Measurements from ENCODE around the gene METTL4. TPM values are rescaled to one million over a fixed set of nuclear protein-coding genes. Genes with fewer than 3 reads are reported as not detected.

METTL4 gene
- polyA plus RNA-seq, 1 experiment = 6.8 TPM

DNA sequence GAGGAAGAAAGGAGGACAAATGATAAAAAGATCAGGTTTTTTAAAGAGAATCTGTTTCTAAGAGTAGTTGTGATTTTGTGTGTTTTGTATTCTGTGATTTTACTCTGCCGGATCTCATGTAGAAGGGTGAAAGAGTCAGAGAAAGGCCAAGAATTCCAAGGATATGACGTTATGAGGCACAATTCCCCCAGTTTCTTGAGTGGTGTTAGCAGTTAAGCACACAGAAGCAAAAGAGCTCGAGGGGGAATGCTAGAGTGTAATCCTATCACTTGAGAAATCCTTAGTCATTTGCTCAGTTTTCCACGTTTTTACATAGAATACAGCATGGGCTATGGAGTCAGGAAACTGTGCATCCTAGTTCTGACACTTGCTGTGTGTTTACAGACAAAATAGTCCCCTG lies 34.8 kb downstream of the METTL4 start:
- Histone ChIP-seq H3K4me3 (ENCODE audit: low read depth, low read length) (no peak overlapping the region), H3K36me3 (ENCODE audit: control insufficient read depth, insufficient read depth, low read length) (no peaks in the 10 kb centered on the region), H3K27me3 (ENCODE audit: control insufficient read depth, insufficient read depth, low read length) (no peaks in the 10 kb centered on the region)
- CTCF ChIA-PET = interaction anchor here (1.6 to 1.7 kb wide), 2 partner anchors 11 to 432 kb away, joined by 6 read pairs; no protein-coding TSS in a partner anchor
- POLR2A ChIA-PET = no interaction called here
- DNase-seq (ENCODE audit: low read depth) = peak; percentile 80
- TF ChIP-seq, protein P1, sequence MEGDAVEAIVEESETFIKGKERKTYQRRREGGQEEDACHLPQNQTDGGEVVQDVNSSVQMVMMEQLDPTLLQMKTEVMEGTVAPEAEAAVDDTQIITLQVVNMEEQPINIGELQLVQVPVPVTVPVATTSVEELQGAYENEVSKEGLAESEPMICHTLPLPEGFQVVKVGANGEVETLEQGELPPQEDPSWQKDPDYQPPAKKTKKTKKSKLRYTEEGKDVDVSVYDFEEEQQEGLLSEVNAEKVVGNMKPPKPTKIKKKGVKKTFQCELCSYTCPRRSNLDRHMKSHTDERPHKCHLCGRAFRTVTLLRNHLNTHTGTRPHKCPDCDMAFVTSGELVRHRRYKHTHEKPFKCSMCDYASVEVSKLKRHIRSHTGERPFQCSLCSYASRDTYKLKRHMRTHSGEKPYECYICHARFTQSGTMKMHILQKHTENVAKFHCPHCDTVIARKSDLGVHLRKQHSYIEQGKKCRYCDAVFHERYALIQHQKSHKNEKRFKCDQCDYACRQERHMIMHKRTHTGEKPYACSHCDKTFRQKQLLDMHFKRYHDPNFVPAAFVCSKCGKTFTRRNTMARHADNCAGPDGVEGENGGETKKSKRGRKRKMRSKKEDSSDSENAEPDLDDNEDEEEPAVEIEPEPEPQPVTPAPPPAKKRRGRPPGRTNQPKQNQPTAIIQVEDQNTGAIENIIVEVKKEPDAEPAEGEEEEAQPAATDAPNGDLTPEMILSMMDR (IDR thresholded peaks at IDR 0.05; ENCODE audit: insufficient read depth, low read depth, low read length) = no peak

- H3K27me3 ChIP-seq (ENCODE audit: control insufficient read depth, insufficient read depth, low read length) = no peaks in the 10 kb centered on the region
- no peaks in the 10 kb centered on the region for H3K36me3 ChIP-seq (ENCODE audit: control insufficient read depth, insufficient read depth, low read length)
- H3K4me3 ChIP-seq (ENCODE audit: low read depth, low read length) = no peak overlapping the region
- POLR2A ChIA-PET = no interaction called here
- CTCF ChIA-PET = no interaction called here
- TF ChIP-seq, protein P1 (IDR thresholded peaks at IDR 0.05; ENCODE audit: insufficient read depth, low read depth, low read length) = no peak
- DNase-seq (ENCODE audit: low read depth) = no peak
Measured at GRCh38 chr18:2536063-2536462, 35.2 kb downstream of the METTL4 start.

GRCh38 chr18:2535419-2535910 lies 35.8 kb downstream of the METTL4 start:
- Histone ChIP-seq H3K4me3 (ENCODE audit: low read depth, low read length) (no peak overlapping the region), H3K27me3 (ENCODE audit: control insufficient read depth, insufficient read depth, low read length) (no peaks in the 10 kb centered on the region), H3K36me3 (ENCODE audit: control insufficient read depth, insufficient read depth, low read length) (no peaks in the 10 kb centered on the region)
- CTCF ChIA-PET = no interaction called here
- TF ChIP-seq, protein P1 (IDR thresholded peaks at IDR 0.05; ENCODE audit: insufficient read depth, low read depth, low read length) = no peak
- POLR2A ChIA-PET = no interaction called here
- no peak for DNase-seq (ENCODE audit: low read depth)

DNA sequence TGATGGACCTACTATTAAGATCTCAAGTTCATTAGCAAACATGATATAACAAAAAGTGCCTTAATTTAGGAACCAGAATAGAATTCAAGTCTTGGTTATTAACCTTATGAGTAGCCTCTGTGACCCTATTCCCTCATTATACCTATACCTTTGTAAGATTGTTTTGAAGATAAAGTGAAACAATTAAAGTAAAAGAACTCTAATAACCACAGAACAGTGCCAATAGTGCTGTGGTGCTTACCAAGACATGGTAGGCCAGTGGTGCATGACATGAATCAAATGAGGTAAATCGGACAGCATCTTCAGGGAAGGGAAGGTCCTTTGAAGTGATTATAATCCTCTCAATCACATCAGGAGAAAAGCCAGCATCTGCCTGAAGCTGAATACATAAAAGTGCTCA lies 36.4 kb downstream of the METTL4 start:
- Histone ChIP-seq H3K27me3 (ENCODE audit: control insufficient read depth, insufficient read depth, low read length) (no peaks in the 10 kb centered on the region), H3K4me3 (ENCODE audit: low read depth, low read length) (no peak overlapping the region), H3K36me3 (ENCODE audit: control insufficient read depth, insufficient read depth, low read length) (no peaks in the 10 kb centered on the region)
- no peak for DNase-seq (ENCODE audit: low read depth)
- TF ChIP-seq, protein P1 (IDR thresholded peaks at IDR 0.05; ENCODE audit: insufficient read depth, low read depth, low read length) = no peak
- CTCF ChIA-PET = no interaction called here
- POLR2A ChIA-PET = no interaction called here

GRCh38 chr18:2532797-2533196 lies 38.5 kb downstream of the METTL4 start:
- Histone ChIP-seq H3K4me3 (ENCODE audit: low read depth, low read length) (no peak overlapping the region), H3K27me3 (ENCODE audit: control insufficient read depth, insufficient read depth, low read length) (no peaks in the 10 kb centered on the region), H3K36me3 (ENCODE audit: control insufficient read depth, insufficient read depth, low read length) (no peaks in the 10 kb centered on the region)
- ChIA-PET POLR2A (no interaction called here), CTCF (no interaction called here)
- TF ChIP-seq, protein P1 (IDR thresholded peaks at IDR 0.05; ENCODE audit: insufficient read depth, low read depth, low read length) = no peak
- no peak for DNase-seq (ENCODE audit: low read depth)

All from BJ (cell line).